ENCODE measurements around the gene KCNIP4.

- no peak for TF ChIP-seq EZH2 (IDR thresholded peaks at IDR 0.05)
- TF ChIP-seq POLR2AphosphoS5 (IDR thresholded peaks at IDR 0.05; ENCODE audit: borderline replicate concordance, low read depth, low read length) = no peak
- no peak for TF ChIP-seq FOXP2 (optimal IDR thresholded peaks at IDR 0.05; ENCODE audit: control extremely low read depth, extremely low read length, insufficient read depth)
Measured at GRCh38 chr4:20868108-20868507, 1080.5 kb downstream of the KCNIP4 start.
